Neuron (in vitro differentiated cells): Measurements from ENCODE around the gene NTF3.

Experiments used
- H2AFZ ChIP-seq: one replicate; pipeline ENCODE4 v1.6.1; 2013; ENCODE audit warnings: low read depth, mild to moderate bottlenecking, inconsistent platforms, low read length, moderate library complexity
- H3K27me3 ChIP-seq: one replicate; pipeline ENCODE4 v1.6.1; 2013; ENCODE audit warnings: low read length; ENCODE audit not compliant: insufficient read depth
- H3K36me3 ChIP-seq: one replicate; pipeline ENCODE4 v1.6.1; 2013; ENCODE audit warnings: low read length; ENCODE audit not compliant: insufficient read depth
- H3K4me1 ChIP-seq: one replicate; pipeline ENCODE4 v1.6.1; 2013; ENCODE audit warnings: low read length; ENCODE audit not compliant: insufficient read depth
- H3K4me3 ChIP-seq: 2 replicates; pipeline ENCODE4 v1.5.1; 2013; ENCODE audit warnings: mild to moderate bottlenecking, low read length, moderate library complexity
- H3K9me3 ChIP-seq: one replicate; pipeline ENCODE4 v1.6.1; 2013; ENCODE audit warnings: low read length

Gene NTF3

GRCh38 chr12:5432011-5432400 is at the start of gene NTF3:
NTF3 (plus strand) TSS chr12:5432108; CDS start chr12:5432325, 217 bp downstream.
- Histone ChIP-seq H3K9me3 (no peaks in the 10 kb centered on the region), H2AFZ (peak within 1 kb of the TSS; percentile 19), H3K4me3 (peak within 1 kb of the TSS; percentile 47), H3K4me1 (peaks cover 39% of the 10 kb centered on the region), H3K27me3 (peaks cover 69% of the 10 kb centered on the region), H3K36me3 (no peaks in the 10 kb centered on the region)

GRCh38 chr12:5384015-5384414 is 47.9 kb upstream of the NTF3 start:
- H3K4me1 ChIP-seq = no peaks in the 10 kb centered on the region

GRCh38 chr12:5388581-5389535 is 43.0 kb upstream of the NTF3 start:
- H3K9me3 ChIP-seq = no peaks in the 10 kb centered on the region
- no peak overlapping the region for H2AFZ ChIP-seq
- H3K27me3 ChIP-seq = no peaks in the 10 kb centered on the region
- no peaks in the 10 kb centered on the region for H3K36me3 ChIP-seq
- no peaks in the 10 kb centered on the region for H3K4me1 ChIP-seq
- no peak overlapping the region for H3K4me3 ChIP-seq

More at GRCh38 chr12:5384015-5384414, 47.9 kb upstream of the NTF3 start:
- Histone ChIP-seq H3K4me3 (no peak overlapping the region), H3K36me3 (no peaks in the 10 kb centered on the region), H2AFZ (no peak overlapping the region), H3K27me3 (no peaks in the 10 kb centered on the region), H3K9me3 (no peaks in the 10 kb centered on the region)

GRCh38 chr12:5390174-5390799 is 41.6 kb upstream of the NTF3 start:
- Histone ChIP-seq H2AFZ (no peak overlapping the region), H3K4me1 (no peaks in the 10 kb centered on the region), H3K27me3 (no peaks in the 10 kb centered on the region), H3K9me3 (no peaks in the 10 kb centered on the region), H3K4me3 (no peak overlapping the region), H3K36me3 (no peaks in the 10 kb centered on the region)

GRCh38 chr12:5391653-5392052 is 40.3 kb upstream of the NTF3 start:
- no peak overlapping the region for H3K4me3 ChIP-seq
- H2AFZ ChIP-seq = no peak overlapping the region
- no peaks in the 10 kb centered on the region for H3K4me1 ChIP-seq
- H3K9me3 ChIP-seq = no peaks in the 10 kb centered on the region
- no peaks in the 10 kb centered on the region for H3K36me3 ChIP-seq
- no peaks in the 10 kb centered on the region for H3K27me3 ChIP-seq

- Histone ChIP-seq H2AFZ (no peak overlapping the region), H3K36me3 (no peaks in the 10 kb centered on the region), H3K4me1 (no peaks in the 10 kb centered on the region), H3K4me3 (no peak overlapping the region), H3K27me3 (no peaks in the 10 kb centered on the region), H3K9me3 (no peaks in the 10 kb centered on the region)
Measured at GRCh38 chr12:5392961-5393360, 38.9 kb upstream of the NTF3 start.

GRCh38 chr12:5395443-5396271 is 36.3 kb upstream of the NTF3 start:
- Histone ChIP-seq H3K4me3 (no peak overlapping the region), H3K9me3 (no peaks in the 10 kb centered on the region), H3K36me3 (no peaks in the 10 kb centered on the region), H3K4me1 (no peaks in the 10 kb centered on the region), H2AFZ (no peak overlapping the region), H3K27me3 (no peaks in the 10 kb centered on the region)

GRCh38 chr12:5396541-5396940 is 35.4 kb upstream of the NTF3 start:
- H3K4me1 ChIP-seq = no peaks in the 10 kb centered on the region
- H3K9me3 ChIP-seq = no peaks in the 10 kb centered on the region
- no peaks in the 10 kb centered on the region for H3K36me3 ChIP-seq
- no peak overlapping the region for H3K4me3 ChIP-seq
- no peak overlapping the region for H2AFZ ChIP-seq
- no peaks in the 10 kb centered on the region for H3K27me3 ChIP-seq

GRCh38 chr12:5399266-5399665 is 32.6 kb upstream of the NTF3 start:
- no peaks in the 10 kb centered on the region for H3K36me3 ChIP-seq
- H2AFZ ChIP-seq = no peak overlapping the region
- H3K27me3 ChIP-seq = peaks cover 2% of the 10 kb centered on the region
- no peak overlapping the region for H3K4me3 ChIP-seq
- H3K9me3 ChIP-seq = no peaks in the 10 kb centered on the region
- H3K4me1 ChIP-seq = no peaks in the 10 kb centered on the region

GRCh38 chr12:5402009-5402935 is 29.6 kb upstream of the NTF3 start:
- Histone ChIP-seq H3K36me3 (no peaks in the 10 kb centered on the region), H3K9me3 (no peaks in the 10 kb centered on the region), H3K4me1 (no peaks in the 10 kb centered on the region), H3K27me3 (peaks cover 2% of the 10 kb centered on the region), H3K4me3 (no peak overlapping the region), H2AFZ (no peak overlapping the region)

GRCh38 chr12:5403411-5403810 is 28.5 kb upstream of the NTF3 start:
- no peaks in the 10 kb centered on the region for H3K4me1 ChIP-seq
- H2AFZ ChIP-seq = no peak overlapping the region
- no peaks in the 10 kb centered on the region for H3K36me3 ChIP-seq

More at GRCh38 chr12:5403411-5403810, 28.5 kb upstream of the NTF3 start:
- Histone ChIP-seq H3K4me3 (no peak overlapping the region), H3K27me3 (peaks cover 2% of the 10 kb centered on the region), H3K9me3 (no peaks in the 10 kb centered on the region)
